ENCODE data around the gene ERC1. TPM values are rescaled to one million over a fixed set of nuclear protein-coding genes. Genes with fewer than 3 reads are reported as not detected.
A peak's percentile ranks its signal among the peaks of the same experiment; 100 is the strongest.
"Not testable (repeated sequence)": the region's sequence is repeated elsewhere in the genome, so short reads cannot be mapped to it uniquely, and the experiment has no call there.

ERC1 gene
- total RNA-seq, 2 donors from 2014 or later: 26.9 to 41.9 TPM

GRCh38 chr12:1091350-1091749 is 100.3 kb downstream of the ERC1 start:
- intact Hi-C loops (cut with DNase I): loop anchor here (5.0 to 10.0 kb wide), 3 partner anchors 139 to 527 kb away; no protein-coding TSS in a partner anchor
- no peaks in the 10 kb centered on the region for H3K36me3 ChIP-seq
- H3K27ac ChIP-seq: no peak overlapping the region
- H3K4me1 ChIP-seq: no peaks in the 10 kb centered on the region
- H3K27me3 ChIP-seq: no peaks in the 10 kb centered on the region
- no peaks in the 10 kb centered on the region for H3K9me3 ChIP-seq
- no peak overlapping the region for H3K4me3 ChIP-seq
- no peak for TF ChIP-seq CTCF (IDR thresholded peaks at IDR 0.05)
- H3K9ac ChIP-seq (ENCODE audit: low read depth in 2 of 2, low read length in 2 of 2): no peak overlapping the region
- DNase-seq: no peak

DNA sequence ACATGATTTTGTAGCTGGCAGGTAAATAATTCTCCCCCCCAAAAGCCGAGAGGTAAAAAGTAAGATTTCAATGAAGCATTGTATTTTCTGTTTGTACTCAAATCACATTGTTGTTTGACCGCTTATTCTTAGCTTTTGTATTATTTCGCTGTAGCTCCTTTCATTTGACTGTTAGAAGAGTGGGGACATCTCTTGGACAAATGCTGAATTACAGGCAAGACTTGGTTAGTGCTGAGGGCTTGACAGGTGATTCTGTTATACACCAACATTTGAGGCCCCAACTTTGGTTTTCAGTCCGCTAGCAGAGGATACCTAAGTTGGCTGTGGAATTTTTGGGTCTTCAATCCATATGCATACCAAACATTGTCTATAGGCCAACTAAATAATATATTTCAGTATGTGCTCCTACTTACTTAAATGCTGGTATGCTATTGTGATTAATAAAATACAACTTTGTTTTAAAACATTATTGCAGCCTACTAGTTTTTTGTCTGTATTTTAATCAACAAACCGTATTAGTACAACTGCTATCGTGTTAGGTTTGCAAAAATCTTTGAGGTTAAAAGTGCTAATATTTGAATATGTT is 102.2 kb downstream of the ERC1 start:
- TF ChIP-seq CTCF (IDR thresholded peaks at IDR 0.05): peak; percentile 64
- Histone ChIP-seq H3K9ac (ENCODE audit: low read depth in 2 of 2, low read length in 2 of 2) (no peak overlapping the region), H3K27ac (no peak overlapping the region), H3K36me3 (no peaks in the 10 kb centered on the region), H3K27me3 (no peaks in the 10 kb centered on the region), H3K4me1 (no peaks in the 10 kb centered on the region), H3K9me3 (no peaks in the 10 kb centered on the region), H3K4me3 (no peak overlapping the region)
- intact Hi-C loops (cut with DNase I): loop anchor here (5.0 to 10.0 kb wide), 3 partner anchors 141 to 528 kb away; no protein-coding TSS in a partner anchor
- peak; percentile 42 for DNase-seq

GRCh38 chr12:1094714-1095113 is 103.7 kb downstream of the ERC1 start:
- no peak for DNase-seq
- no peak for TF ChIP-seq CTCF (IDR thresholded peaks at IDR 0.05)
- Histone ChIP-seq H3K27me3 (no peaks in the 10 kb centered on the region), H3K4me1 (peaks cover 5% of the 10 kb centered on the region), H3K9ac (ENCODE audit: low read depth in 2 of 2, low read length in 2 of 2) (no peak overlapping the region), H3K36me3 (no peaks in the 10 kb centered on the region), H3K27ac (no peak overlapping the region), H3K9me3 (no peaks in the 10 kb centered on the region), H3K4me3 (no peak overlapping the region)
- intact Hi-C loops (cut with DNase I): loop anchor here (5.0 to 10.0 kb wide), 3 partner anchors 142 to 530 kb away; no protein-coding TSS in a partner anchor

- no peak overlapping the region for H3K4me3 ChIP-seq
- H3K27ac ChIP-seq: peak overlapping the region; percentile 3
- TF ChIP-seq CTCF (IDR thresholded peaks at IDR 0.05): no peak
- H3K36me3 ChIP-seq: no peaks in the 10 kb centered on the region
- peak; percentile 43 for DNase-seq
- no peaks in the 10 kb centered on the region for H3K27me3 ChIP-seq
- intact Hi-C loops (cut with DNase I): loop anchor here (10.0 kb wide), 2 partner anchors 274 to 534 kb away; no protein-coding TSS in a partner anchor
- H3K4me1 ChIP-seq: peaks cover 5% of the 10 kb centered on the region
- no peaks in the 10 kb centered on the region for H3K9me3 ChIP-seq
- no peak overlapping the region for H3K9ac ChIP-seq (ENCODE audit: low read depth in 2 of 2, low read length in 2 of 2)
Observed at GRCh38 chr12:1099158-1099557, 108.1 kb downstream of the ERC1 start.

GRCh38 chr12:1099618-1100017 is 108.6 kb downstream of the ERC1 start:
- H3K9me3 ChIP-seq, H3K4me3 ChIP-seq: not testable (repeated sequence)
- intact Hi-C loops (cut with DNase I): loop anchor here (10.0 kb wide), 2 partner anchors 275 to 535 kb away; no protein-coding TSS in a partner anchor

DNA sequence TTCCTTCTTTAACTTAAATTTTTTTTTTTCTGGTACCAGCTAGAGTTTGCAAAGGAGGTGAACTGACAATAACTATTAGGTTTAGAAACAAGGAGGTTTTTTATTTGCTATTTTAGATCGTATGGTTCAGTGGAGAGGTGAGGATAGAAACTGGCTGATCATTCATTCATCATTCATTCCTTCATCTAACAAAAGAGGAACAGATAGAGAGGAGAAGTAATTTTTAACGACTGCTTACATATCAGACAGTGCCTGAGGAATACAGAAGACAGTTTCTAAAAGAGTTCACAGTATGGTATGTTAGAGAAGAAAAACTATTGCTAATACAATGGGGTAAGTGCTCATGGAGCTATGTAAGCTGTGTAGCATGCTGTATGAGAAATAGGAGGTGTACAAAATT is 111.1 kb downstream of the ERC1 start:
- Histone ChIP-seq H3K27me3 (no peaks in the 10 kb centered on the region), H3K9ac (ENCODE audit: low read depth in 2 of 2, low read length in 2 of 2) (no peak overlapping the region), H3K27ac (no peak overlapping the region), H3K4me1 (peaks cover 5% of the 10 kb centered on the region), H3K9me3 (no peaks in the 10 kb centered on the region), H3K36me3 (peaks cover 3% of the 10 kb centered on the region), H3K4me3 (no peak overlapping the region)
- DNase-seq: no peak
- TF ChIP-seq CTCF (IDR thresholded peaks at IDR 0.05): no peak
- intact Hi-C loops (cut with DNase I): no loop called here

More at GRCh38 chr12:1099618-1100017, 108.6 kb downstream of the ERC1 start:
- not testable (repeated sequence) for DNase-seq; H3K9ac ChIP-seq (ENCODE audit: low read depth in 2 of 2, low read length in 2 of 2); H3K36me3 ChIP-seq; H3K4me1 ChIP-seq; H3K27me3 ChIP-seq
- peak overlapping the region; percentile 3 for H3K27ac ChIP-seq

All from colonic mucosa (tissue), 4 donors.